ENCODE measurements around the gene SESN3. TPM values are rescaled to one million over a fixed set of nuclear protein-coding genes. Genes with fewer than 3 reads are reported as not detected.

SESN3 gene
- total RNA-seq, 1 experiment from 2014 or later, result 6.3 TPM

DNA sequence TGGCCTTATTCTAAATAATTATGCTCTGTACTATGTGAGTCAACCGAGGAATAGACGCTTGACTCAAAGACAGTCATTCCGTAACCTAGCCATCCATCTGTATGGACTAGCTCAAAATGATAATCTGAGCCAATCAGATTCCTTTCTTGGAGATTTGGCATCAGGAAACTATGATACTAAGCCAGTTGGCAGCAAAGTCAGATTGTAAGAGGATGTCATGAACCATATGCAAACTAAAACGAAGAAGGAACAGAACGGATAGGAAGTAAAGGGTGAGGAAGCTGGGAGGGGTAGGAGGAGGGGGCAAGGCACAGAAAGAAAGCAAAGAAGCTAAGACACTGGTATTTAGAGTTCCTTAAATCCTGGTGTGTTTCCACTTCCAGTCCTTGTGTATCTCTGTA lies 10.7 kb upstream of the SESN3 start:
- CTCF ChIA-PET, result interaction anchor here (1.8 kb wide), 1 partner anchor 10 kb away, joined by 8 read pairs; the partner anchor contains the start of gene SESN3
- DNase-seq (ENCODE audit: unreplicated experiment), result no peak
- Mint-ChIP-seq H3K36me3 (ENCODE audit: insufficient read depth, unreplicated experiment) (no peaks in the 10 kb centered on the region), H3K4me1 (ENCODE audit: insufficient read depth, unreplicated experiment) (peaks cover 10% of the 10 kb centered on the region), H3K27me3 (ENCODE audit: insufficient read depth, unreplicated experiment) (no peaks in the 10 kb centered on the region), H3K27ac (ENCODE audit: low read depth, unreplicated experiment) (no peak overlapping the region), H3K9me3 (ENCODE audit: unreplicated experiment) (no peaks in the 10 kb centered on the region), H3K4me3 (ENCODE audit: unreplicated experiment) (no peak overlapping the region)
- BruUV-seq (replicated peaks), result no TSS peak
- TF ChIP-seq, protein P1, sequence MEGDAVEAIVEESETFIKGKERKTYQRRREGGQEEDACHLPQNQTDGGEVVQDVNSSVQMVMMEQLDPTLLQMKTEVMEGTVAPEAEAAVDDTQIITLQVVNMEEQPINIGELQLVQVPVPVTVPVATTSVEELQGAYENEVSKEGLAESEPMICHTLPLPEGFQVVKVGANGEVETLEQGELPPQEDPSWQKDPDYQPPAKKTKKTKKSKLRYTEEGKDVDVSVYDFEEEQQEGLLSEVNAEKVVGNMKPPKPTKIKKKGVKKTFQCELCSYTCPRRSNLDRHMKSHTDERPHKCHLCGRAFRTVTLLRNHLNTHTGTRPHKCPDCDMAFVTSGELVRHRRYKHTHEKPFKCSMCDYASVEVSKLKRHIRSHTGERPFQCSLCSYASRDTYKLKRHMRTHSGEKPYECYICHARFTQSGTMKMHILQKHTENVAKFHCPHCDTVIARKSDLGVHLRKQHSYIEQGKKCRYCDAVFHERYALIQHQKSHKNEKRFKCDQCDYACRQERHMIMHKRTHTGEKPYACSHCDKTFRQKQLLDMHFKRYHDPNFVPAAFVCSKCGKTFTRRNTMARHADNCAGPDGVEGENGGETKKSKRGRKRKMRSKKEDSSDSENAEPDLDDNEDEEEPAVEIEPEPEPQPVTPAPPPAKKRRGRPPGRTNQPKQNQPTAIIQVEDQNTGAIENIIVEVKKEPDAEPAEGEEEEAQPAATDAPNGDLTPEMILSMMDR (IDR thresholded peaks at IDR 0.05; ENCODE audit: unreplicated experiment), result no peak
- POLR2A ChIA-PET, result interaction anchor here (0.7 kb wide), 1 partner anchor 474 kb away, joined by 4 read pairs; no protein-coding TSS in a partner anchor
- intact Hi-C loops (cut with micrococcal nuclease), result no loop called here

DNA sequence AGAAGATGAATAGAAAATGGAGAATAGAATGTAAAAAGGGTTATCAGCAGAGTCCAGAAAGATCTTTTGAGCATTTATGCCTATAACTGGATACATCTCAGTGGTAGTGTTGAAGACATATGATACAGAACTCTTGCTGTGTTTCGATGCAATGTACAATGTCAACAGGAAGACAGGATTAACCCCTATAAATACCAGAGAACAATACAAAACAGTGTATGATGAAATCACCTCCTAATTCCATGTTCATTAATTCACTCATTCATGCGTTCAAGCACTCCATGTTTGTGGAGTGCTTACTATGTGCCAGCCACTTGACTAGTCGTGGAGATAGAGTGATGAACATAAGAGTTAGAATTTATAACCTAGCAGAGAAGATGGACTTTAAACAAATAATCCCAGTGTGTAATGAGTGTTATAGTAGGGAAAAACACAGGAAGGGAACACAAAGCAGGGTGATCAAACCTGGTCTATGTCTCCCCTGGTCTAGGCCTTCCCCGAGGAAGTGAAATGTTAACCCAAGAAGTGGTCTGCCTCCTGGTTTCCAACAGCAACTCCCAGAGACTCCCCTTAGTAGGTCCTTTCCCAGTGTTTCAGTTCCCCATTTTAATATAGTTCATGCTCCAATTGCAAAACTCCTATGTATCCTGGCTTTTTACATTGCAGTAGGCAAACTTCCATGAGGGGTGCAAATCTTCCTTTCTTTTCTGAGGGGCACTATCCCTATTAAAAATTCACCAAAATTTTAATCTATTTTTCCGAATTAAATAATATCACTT lies 9.1 kb upstream of the SESN3 start:
- CTCF ChIA-PET, result interaction anchor here (1.8 kb wide), 1 partner anchor 9 kb away, joined by 8 read pairs; the partner anchor contains the start of gene SESN3

DNA sequence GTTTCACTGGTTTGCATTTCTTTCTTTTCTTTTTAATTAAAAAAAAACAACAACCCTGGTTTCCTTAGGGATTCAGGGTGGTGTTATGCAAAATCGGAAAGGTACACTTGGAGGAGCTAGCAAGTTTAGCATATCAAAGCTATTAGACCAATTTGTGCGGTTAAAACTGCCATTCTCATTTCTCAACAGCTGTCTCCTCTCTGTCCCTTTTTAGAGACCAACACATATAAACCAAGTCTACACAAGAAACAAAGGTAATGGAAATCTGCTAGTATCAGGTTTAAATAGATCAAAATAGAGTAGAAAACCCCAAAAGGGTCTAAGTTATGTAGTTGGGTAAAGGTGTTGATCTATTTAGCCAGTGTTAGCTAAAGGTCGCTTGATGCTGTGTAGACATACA lies 1.7 kb upstream of the SESN3 start:
- no peak for DNase-seq (ENCODE audit: unreplicated experiment)
- TF ChIP-seq, protein P1 (IDR thresholded peaks at IDR 0.05; ENCODE audit: unreplicated experiment), result no peak
- no TSS peak for BruUV-seq (replicated peaks)
- no peaks in the 10 kb centered on the region for H3K9me3 Mint-ChIP-seq (ENCODE audit: unreplicated experiment)
- no peak overlapping the region for H3K4me3 Mint-ChIP-seq (ENCODE audit: unreplicated experiment)
- H3K4me1 Mint-ChIP-seq (ENCODE audit: insufficient read depth, unreplicated experiment), result peaks cover 19% of the 10 kb centered on the region
- ChIA-PET CTCF (interaction anchor here (0.7 to 2.2 kb wide), 7 partner anchors 20 to 473 kb away, joined by 3 to 26 read pairs (median 3); no protein-coding TSS in a partner anchor), POLR2A (interaction anchor here (0.6 to 2.3 kb wide), 3 partner anchors 21 to 165 kb away, joined by 3 to 13 read pairs (median 12); no protein-coding TSS in a partner anchor)
- intact Hi-C loops (cut with micrococcal nuclease), result loop anchor here (5.0 kb wide), 2 partner anchors 165 to 350 kb away; partner anchors contain the start of gene SRSF8
- H3K36me3 Mint-ChIP-seq (ENCODE audit: insufficient read depth, unreplicated experiment), result no peaks in the 10 kb centered on the region
- no peak overlapping the region for H3K27ac Mint-ChIP-seq (ENCODE audit: low read depth, unreplicated experiment)
- H3K27me3 Mint-ChIP-seq (ENCODE audit: insufficient read depth, unreplicated experiment), result no peaks in the 10 kb centered on the region

More for the DNA sequence above, 9.1 kb upstream of the SESN3 start:
- DNase-seq (ENCODE audit: unreplicated experiment), result no peak
- intact Hi-C loops (cut with micrococcal nuclease), result no loop called here
- Mint-ChIP-seq H3K4me1 (ENCODE audit: insufficient read depth, unreplicated experiment) (peaks cover 4% of the 10 kb centered on the region), H3K9me3 (ENCODE audit: unreplicated experiment) (no peaks in the 10 kb centered on the region), H3K27ac (ENCODE audit: low read depth, unreplicated experiment) (no peak overlapping the region), H3K36me3 (ENCODE audit: insufficient read depth, unreplicated experiment) (no peaks in the 10 kb centered on the region), H3K27me3 (ENCODE audit: insufficient read depth, unreplicated experiment) (no peaks in the 10 kb centered on the region), H3K4me3 (ENCODE audit: unreplicated experiment) (no peak overlapping the region)
- TF ChIP-seq, protein P1 (IDR thresholded peaks at IDR 0.05; ENCODE audit: unreplicated experiment), result no peak
- POLR2A ChIA-PET, result no interaction called here
- no TSS peak for BruUV-seq (replicated peaks)

DNA sequence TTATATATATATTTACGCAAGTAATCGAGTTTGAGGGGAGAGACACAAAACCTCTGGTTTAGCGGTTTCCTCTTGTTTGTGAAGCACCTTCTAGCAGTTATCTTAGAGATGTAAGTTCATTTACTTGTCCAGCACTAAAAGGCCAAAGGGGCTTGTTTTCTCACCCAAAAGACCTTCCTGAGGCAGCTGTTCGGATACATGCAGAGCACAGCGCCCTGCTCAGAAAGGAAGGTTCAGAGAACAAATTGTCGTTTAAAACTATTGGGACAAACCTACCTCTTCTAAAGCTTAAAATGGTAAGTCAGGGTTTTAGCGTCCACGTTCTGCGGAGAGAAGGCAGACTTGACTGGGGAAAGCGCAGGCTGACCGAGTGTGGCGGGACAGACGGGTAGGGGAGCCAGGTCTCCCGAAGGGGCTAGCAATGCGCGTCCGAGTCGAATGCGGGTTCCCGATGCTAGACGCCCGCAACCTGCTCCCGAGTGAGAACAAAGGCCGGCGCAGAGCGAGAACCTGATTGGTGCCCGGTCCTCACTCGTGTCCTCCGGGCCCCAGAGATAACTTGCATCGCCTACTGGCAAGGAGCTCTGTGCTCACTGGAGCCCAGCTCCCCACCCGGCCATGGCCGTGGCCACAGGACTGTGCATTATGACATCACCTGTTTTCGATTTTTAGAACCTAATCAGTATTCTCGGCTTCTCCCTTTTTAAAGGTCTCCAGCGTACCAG lies 1.0 kb upstream of the SESN3 start:
- no peaks in the 10 kb centered on the region for H3K27me3 Mint-ChIP-seq (ENCODE audit: insufficient read depth, unreplicated experiment)
- no TSS peak for BruUV-seq (replicated peaks)
- H3K9me3 Mint-ChIP-seq (ENCODE audit: unreplicated experiment), result no peaks in the 10 kb centered on the region
- TF ChIP-seq, protein P1 (IDR thresholded peaks at IDR 0.05; ENCODE audit: unreplicated experiment), result no peak
- no peak overlapping the region for H3K27ac Mint-ChIP-seq (ENCODE audit: low read depth, unreplicated experiment)
- peaks cover 5% of the 10 kb centered on the region for H3K36me3 Mint-ChIP-seq (ENCODE audit: insufficient read depth, unreplicated experiment)
- ChIA-PET POLR2A (interaction anchor here (0.6 to 4.1 kb wide), 24 partner anchors 11 to 677 kb away, joined by 3 to 52 read pairs (median 4); partner anchors contain the start of gene FAM76B), CTCF (interaction anchor here (0.6 to 2.2 kb wide), 27 partner anchors 9 to 532 kb away, joined by 3 to 26 read pairs (median 4); no protein-coding TSS in a partner anchor)
- H3K4me3 Mint-ChIP-seq (ENCODE audit: unreplicated experiment), result no peak overlapping the region
- DNase-seq (ENCODE audit: unreplicated experiment), result peak; percentile 3
- intact Hi-C loops (cut with micrococcal nuclease), result loop anchor here (1.0 to 5.0 kb wide), 3 partner anchors 165 to 473 kb away; partner anchors contain the start of gene SRSF8
- H3K4me1 Mint-ChIP-seq (ENCODE audit: insufficient read depth, unreplicated experiment), result peaks cover 19% of the 10 kb centered on the region
